HG03354 (cell line): ENCODE measurements around the gene ZNF26.
A peak's percentile ranks its signal among the peaks of the same experiment; 100 is the strongest.
"Not testable (repeated sequence)": the region's sequence is repeated elsewhere in the genome, so short reads cannot be mapped to it uniquely, and the experiment has no call there.

Experiments
- ATAC-seq: cut with Tn5 transposase; IDR thresholded peaks from one replicate; pipeline ENCODE4 v1.9.1; 2021; ENCODE audit warnings: mild to moderate bottlenecking; ENCODE audit not compliant: unreplicated experiment, poor library complexity, severe bottlenecking

Gene ZNF26

GRCh38 chr12:132986001-132986884 lies at the start of gene ZNF26:
ZNF26 (plus strand) TSS chr12:132986367; CDS start chr12:132986841, 474 bp downstream.
- peak; percentile 97 for ATAC-seq

- not testable (repeated sequence) for ATAC-seq
Observed at GRCh38 chr12:132936921-132937320, 49.2 kb upstream of the ZNF26 start.

- ATAC-seq, result no peak
Observed at GRCh38 chr12:132937476-132937875, 48.7 kb upstream of the ZNF26 start.

- ATAC-seq, result not testable (repeated sequence)
Observed at GRCh38 chr12:132938807-132939206, 47.4 kb upstream of the ZNF26 start.

GRCh38 chr12:132940071-132940719 lies 46.0 kb upstream of the ZNF26 start:
- no peak for ATAC-seq

GRCh38 chr12:132941336-132941954 lies 44.7 kb upstream of the ZNF26 start:
- no peak for ATAC-seq

- no peak for ATAC-seq
Observed at GRCh38 chr12:132942611-132943010, 43.6 kb upstream of the ZNF26 start.

GRCh38 chr12:132945806-132946205 lies 40.4 kb upstream of the ZNF26 start:
- no peak for ATAC-seq

- no peak for ATAC-seq
Observed at GRCh38 chr12:132946246-132946820, 39.8 kb upstream of the ZNF26 start.

- no peak for ATAC-seq
Observed at GRCh38 chr12:132948146-132949066, 37.8 kb upstream of the ZNF26 start.

GRCh38 chr12:132949936-132950837 lies 36.0 kb upstream of the ZNF26 start:
- no peak for ATAC-seq

- no peak for ATAC-seq
Observed at GRCh38 chr12:132950844-132951535, 35.2 kb upstream of the ZNF26 start.

GRCh38 chr12:132951649-132952048 lies 34.5 kb upstream of the ZNF26 start:
- no peak for ATAC-seq

GRCh38 chr12:132952371-132953162 lies 33.6 kb upstream of the ZNF26 start:
- ATAC-seq, result no peak

GRCh38 chr12:132953163-132953425 lies 33.1 kb upstream of the ZNF26 start:
- ATAC-seq, result no peak

GRCh38 chr12:132953771-132954170 lies 32.4 kb upstream of the ZNF26 start:
- ATAC-seq, result no peak

GRCh38 chr12:132954471-132955048 lies 31.6 kb upstream of the ZNF26 start:
- no peak for ATAC-seq
